ENCODE measurements around the gene SEH1L. TPM values are rescaled to one million over a fixed set of nuclear protein-coding genes. Genes with fewer than 3 reads are reported as not detected.
A peak's percentile ranks its signal among the peaks of the same experiment; 100 is the strongest.

SEH1L gene, protein sequence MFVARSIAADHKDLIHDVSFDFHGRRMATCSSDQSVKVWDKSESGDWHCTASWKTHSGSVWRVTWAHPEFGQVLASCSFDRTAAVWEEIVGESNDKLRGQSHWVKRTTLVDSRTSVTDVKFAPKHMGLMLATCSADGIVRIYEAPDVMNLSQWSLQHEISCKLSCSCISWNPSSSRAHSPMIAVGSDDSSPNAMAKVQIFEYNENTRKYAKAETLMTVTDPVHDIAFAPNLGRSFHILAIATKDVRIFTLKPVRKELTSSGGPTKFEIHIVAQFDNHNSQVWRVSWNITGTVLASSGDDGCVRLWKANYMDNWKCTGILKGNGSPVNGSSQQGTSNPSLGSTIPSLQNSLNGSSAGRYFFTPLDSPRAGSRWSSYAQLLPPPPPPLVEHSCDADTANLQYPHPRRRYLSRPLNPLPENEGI
- total RNA-seq (2013; cell fraction: nucleolus; rRNA removed): 72.1 and 84.6 TPM in 2 replicates
- total RNA-seq (2014; rRNA removed) (28.1 and 36.2 TPM in 2 replicates), total RNA-seq (2014; rRNA removed; fragmentation: Illumina TruSeq; extraction: Trizol) (39.7 and 43.1 TPM in 2 replicates), total RNA-seq (2021) (66.5 and 70.2 TPM in 2 replicates), polyA plus RNA-seq (2011; rRNA removed) (109 and 120 TPM in 2 replicates), polyA plus RNA-seq (2014; fragmentation: Illumina TruSeq; extraction: Trizol) (53.2 and 59.5 TPM in 2 replicates), polyA plus RNA-seq (2014; fragmentation: Nextera tagmentation; extraction: Ambion mirVana) (10 to 100 TPM; 27.5 to 52.4 TPM), polyA plus RNA-seq (2014; rRNA removed) (35.8 and 39.8 TPM in 2 replicates), polyA plus RNA-seq (2016; fragmentation: Nextera tagmentation; extraction: Ambion mirVana) (10 to 100 TPM; 80.2 to 84.1 TPM), polyA minus RNA-seq (2011; rRNA and poly(A)+ RNA removed) (143 and 207 TPM in 2 replicates), Bru-seq, nascent RNA (percentile 82 among the genes with signal in this experiment), BruChase-seq, experiment 1, labeled RNA remaining after a 6-hour chase (percentile 92 among the genes with signal in this experiment), BruChase-seq, experiment 2, labeled RNA remaining after a 2-hour chase (percentile 89 among the genes with signal in this experiment)
- 16.1 TPM for polyA plus RNA-seq (2011; ENCODE audit: low read depth)
- 87.0 and 98.0 TPM in 2 replicates for polyA plus RNA-seq (2011; cell fraction: cytosol; rRNA removed)
- 41.8 and 49.0 TPM in 2 replicates for polyA plus RNA-seq (2011; cell fraction: nucleus; rRNA removed)
- polyA plus RNA-seq (2012): 25.5 and 27.9 TPM in 2 replicates
- polyA minus RNA-seq (2011; cell fraction: cytosol; rRNA and poly(A)+ RNA removed): 37.8 and 48.3 TPM in 2 replicates
- polyA minus RNA-seq (2011; cell fraction: nucleus; rRNA and poly(A)+ RNA removed): 18.1 and 26.1 TPM in 2 replicates
- long read RNA-seq, experiment 1, transcript SEH1L-201 (9 exons, 3,494 nt): major isoform, 44 of 62 reads
- long read RNA-seq, experiment 1, partial matches to known transcripts: 6 of 62 reads
- long read RNA-seq, experiment 1, other reads (novel, unspliced or antisense): 12 of 62 reads
- long read RNA-seq, experiment 2, transcript SEH1L-201 (9 exons, 3,494 nt): major isoform, 181 of 234 reads
- long read RNA-seq, experiment 2, partial matches to known transcripts: 28 of 234 reads
- long read RNA-seq, experiment 2, other reads (novel, unspliced or antisense): 21 of 234 reads

DNA sequence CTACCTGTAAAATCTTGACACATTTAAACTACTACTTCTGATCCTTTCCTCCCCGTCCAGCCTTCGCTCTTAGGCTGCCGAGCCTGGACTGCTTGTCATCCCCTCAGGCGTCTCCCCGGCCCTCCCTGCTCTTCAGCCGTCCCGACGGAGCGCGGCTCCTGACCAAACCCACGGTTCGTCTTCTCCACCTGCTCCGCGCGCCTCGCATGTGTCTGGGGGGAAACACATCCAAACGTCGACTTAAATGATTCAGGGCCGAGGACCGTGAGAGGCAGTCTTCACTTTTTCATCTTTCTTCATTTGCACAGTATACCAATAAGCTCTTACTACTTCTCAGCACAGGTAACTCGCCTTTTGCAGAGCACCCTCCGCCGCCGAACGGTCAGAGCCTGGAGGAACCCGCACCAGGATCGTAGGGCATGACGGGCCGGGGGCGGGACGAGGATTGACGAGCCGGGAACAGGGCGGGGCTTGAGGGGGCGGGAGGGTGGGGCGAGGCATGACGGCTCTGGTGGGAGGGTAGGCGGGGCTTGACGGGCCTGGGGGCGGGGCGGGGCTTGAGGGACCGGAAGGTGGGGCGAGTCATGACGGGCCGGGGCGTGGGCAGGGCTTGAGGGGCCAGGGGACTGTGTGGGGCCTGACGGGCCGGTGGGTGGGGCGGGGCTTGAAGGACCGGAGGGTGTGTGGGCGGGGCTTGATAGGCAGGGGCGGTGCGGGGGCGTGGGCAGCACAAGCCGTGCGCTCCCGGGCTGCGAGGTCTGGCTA is at the start of gene SEH1L:
TSS of gene SEH1L (plus strand) at position 727 of the 765 bp plus-strand sequence. CDS start 111 bp downstream, outside the sequence.
- RAD21 ChIA-PET (ENCODE audit: unreplicated experiment): interaction anchor here (0.6 to 1.8 kb wide), 2 partner anchors 42 to 1637 kb away, joined by 3 to 5 read pairs; no protein-coding TSS in a partner anchor
- peaks cover 28% of the 10 kb centered on the region for H3K79me2 ChIP-seq (ENCODE audit: control insufficient read depth, insufficient read depth, low read length)
- intact Hi-C loops (cut with micrococcal nuclease; ENCODE audit: unreplicated experiment): loop anchor here (5.0 to 10.0 kb wide), 4 partner anchors 60 to 570 kb away; partner anchors contain the start of gene AFG3L2
- no peaks in the 10 kb centered on the region for H3K27me3 ChIP-seq (replicated peaks in 1 of 2; ENCODE audit: control insufficient read depth in 2 of 2, insufficient read depth in 2 of 2, low read length in 1 of 2)
- no peaks in the 10 kb centered on the region; a peak in 1 of 4 replicates for H3K36me3 ChIP-seq (ENCODE audit: control insufficient read depth in 2 of 2, insufficient read depth in 2 of 2, low read length in 1 of 2)
- 1% methylated on average over 34 of the region's 58 CpGs for WGBS (ENCODE audit: insufficient coverage, insufficient replicate concordance, low lambda C conversion rate, missing lambda C conversion rate)
- H2AFZ ChIP-seq (ENCODE audit: control insufficient read depth, low read depth, low read length): peak within 1 kb of the TSS; percentile 86
- SMC1A ChIA-PET (ENCODE audit: uncharacterized antibody, unreplicated experiment): interaction anchor here (0.5 kb wide), 1 partner anchor 62 kb away, joined by 3 read pairs; no protein-coding TSS in a partner anchor
- TSS peak; percentile 98 for BruUV-seq (replicated peaks)
- H3K4me2 ChIP-seq (ENCODE audit: control insufficient read depth, insufficient read depth): peak within 1 kb of the TSS; percentile 86
- POLR2A ChIA-PET: interaction anchor here (1.2 to 1.4 kb wide), 2 partner anchors 43 to 49 kb away, joined by 4 to 11 read pairs; no protein-coding TSS in a partner anchor
- peak within 1 kb of the TSS; percentile 77 for H3K9ac ChIP-seq (ENCODE audit: control insufficient read depth, insufficient read depth, low read length)
- peaks cover 4% of the 10 kb centered on the region; the same call in 1 of the 2 replicates for H3K4me1 ChIP-seq (ENCODE audit: control insufficient read depth, insufficient read depth, low read length)
- in situ Hi-C loops (cut with MboI): loop anchor here (5.0 kb wide), 1 partner anchor 570 kb away; the partner anchor contains the start of gene AFG3L2
- DNase-seq (ENCODE audit: low read depth, low spot score) (peak; percentile 89), FAIRE-seq (no peak), ATAC-seq (peak; percentile 92)
- H3K4me3 ChIP-seq: peak within 1 kb of the TSS; percentile 92
- no peaks in the 10 kb centered on the region for H4K20me1 ChIP-seq (ENCODE audit: control insufficient read depth, insufficient read depth)
- no peaks in the 10 kb centered on the region; the same call in 2 of the 3 replicates for H3K9me3 ChIP-seq (replicated peaks; ENCODE audit: control insufficient read depth, insufficient read depth, low read length)
- H3K27ac ChIP-seq (ENCODE audit: control insufficient read depth, insufficient read depth): peak within 1 kb of the TSS; percentile 87
- CTCF ChIA-PET: no interaction called here
- TF ChIP-seq ATF7 (IDR thresholded peaks at IDR 0.05; ENCODE audit: low read depth) (no peak), LARP7 (IDR thresholded peaks at IDR 0.05) (no peak), MEF2A (IDR thresholded peaks at IDR 0.05; ENCODE audit: insufficient read depth, low read depth, low read length) (no peak), NR2C2 (IDR thresholded peaks at IDR 0.05; ENCODE audit: borderline replicate concordance, control insufficient read depth, insufficient read length, low read depth) (no peak), NBN (IDR thresholded peaks at IDR 0.05) (no peak), TBL1XR1 (IDR thresholded peaks at IDR 0.05; ENCODE audit: low read depth, low read length) (no peak), NR2F1 (conservative IDR thresholded peaks at IDR 0.05) (no peak), IKZF1 (conservative IDR thresholded peaks at IDR 0.05) (no peak; the same call in none of the 2 replicates)
- TF ChIP-seq, protein P1, sequence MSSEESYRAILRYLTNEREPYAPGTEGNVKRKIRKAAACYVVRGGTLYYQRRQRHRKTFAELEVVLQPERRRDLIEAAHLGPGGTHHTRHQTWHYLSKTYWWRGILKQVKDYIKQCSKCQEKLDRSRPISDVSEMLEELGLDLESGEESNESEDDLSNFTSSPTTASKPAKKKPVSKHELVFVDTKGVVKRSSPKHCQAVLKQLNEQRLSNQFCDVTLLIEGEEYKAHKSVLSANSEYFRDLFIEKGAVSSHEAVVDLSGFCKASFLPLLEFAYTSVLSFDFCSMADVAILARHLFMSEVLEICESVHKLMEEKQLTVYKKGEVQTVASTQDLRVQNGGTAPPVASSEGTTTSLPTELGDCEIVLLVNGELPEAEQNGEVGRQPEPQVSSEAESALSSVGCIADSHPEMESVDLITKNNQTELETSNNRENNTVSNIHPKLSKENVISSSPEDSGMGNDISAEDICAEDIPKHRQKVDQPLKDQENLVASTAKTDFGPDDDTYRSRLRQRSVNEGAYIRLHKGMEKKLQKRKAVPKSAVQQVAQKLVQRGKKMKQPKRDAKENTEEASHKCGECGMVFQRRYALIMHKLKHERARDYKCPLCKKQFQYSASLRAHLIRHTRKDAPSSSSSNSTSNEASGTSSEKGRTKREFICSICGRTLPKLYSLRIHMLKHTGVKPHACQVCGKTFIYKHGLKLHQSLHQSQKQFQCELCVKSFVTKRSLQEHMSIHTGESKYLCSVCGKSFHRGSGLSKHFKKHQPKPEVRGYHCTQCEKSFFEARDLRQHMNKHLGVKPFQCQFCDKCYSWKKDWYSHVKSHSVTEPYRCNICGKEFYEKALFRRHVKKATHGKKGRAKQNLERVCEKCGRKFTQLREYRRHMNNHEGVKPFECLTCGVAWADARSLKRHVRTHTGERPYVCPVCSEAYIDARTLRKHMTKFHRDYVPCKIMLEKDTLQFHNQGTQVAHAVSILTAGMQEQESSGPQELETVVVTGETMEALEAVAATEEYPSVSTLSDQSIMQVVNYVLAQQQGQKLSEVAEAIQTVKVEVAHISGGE (CRISPR knock-in tag; IDR thresholded peaks at IDR 0.05): no peak
- TF ChIP-seq, protein P2, sequence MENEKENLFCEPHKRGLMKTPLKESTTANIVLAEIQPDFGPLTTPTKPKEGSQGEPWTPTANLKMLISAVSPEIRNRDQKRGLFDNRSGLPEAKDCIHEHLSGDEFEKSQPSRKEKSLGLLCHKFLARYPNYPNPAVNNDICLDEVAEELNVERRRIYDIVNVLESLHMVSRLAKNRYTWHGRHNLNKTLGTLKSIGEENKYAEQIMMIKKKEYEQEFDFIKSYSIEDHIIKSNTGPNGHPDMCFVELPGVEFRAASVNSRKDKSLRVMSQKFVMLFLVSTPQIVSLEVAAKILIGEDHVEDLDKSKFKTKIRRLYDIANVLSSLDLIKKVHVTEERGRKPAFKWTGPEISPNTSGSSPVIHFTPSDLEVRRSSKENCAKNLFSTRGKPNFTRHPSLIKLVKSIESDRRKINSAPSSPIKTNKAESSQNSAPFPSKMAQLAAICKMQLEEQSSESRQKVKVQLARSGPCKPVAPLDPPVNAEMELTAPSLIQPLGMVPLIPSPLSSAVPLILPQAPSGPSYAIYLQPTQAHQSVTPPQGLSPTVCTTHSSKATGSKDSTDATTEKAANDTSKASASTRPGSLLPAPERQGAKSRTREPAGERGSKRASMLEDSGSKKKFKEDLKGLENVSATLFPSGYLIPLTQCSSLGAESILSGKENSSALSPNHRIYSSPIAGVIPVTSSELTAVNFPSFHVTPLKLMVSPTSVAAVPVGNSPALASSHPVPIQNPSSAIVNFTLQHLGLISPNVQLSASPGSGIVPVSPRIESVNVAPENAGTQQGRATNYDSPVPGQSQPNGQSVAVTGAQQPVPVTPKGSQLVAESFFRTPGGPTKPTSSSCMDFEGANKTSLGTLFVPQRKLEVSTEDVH (IDR thresholded peaks at IDR 0.05; ENCODE audit: low read depth, partially characterized antibody): no peak
